RPMI8226 (cell line): ENCODE measurements around the gene SMURF1.
"Not testable (repeated sequence)": the region's sequence is repeated elsewhere in the genome, so short reads cannot be mapped to it uniquely, and the experiment has no call there.

Experiments used
- DNase-seq: peaks from one replicate; pipeline ENCODE4 v3.0.0-alpha.2; 2015

Gene SMURF1

GRCh38 chr7:99120916-99121315 is 23.0 kb downstream of the SMURF1 start:
- no peak for DNase-seq

- no peak for DNase-seq
These were observed 23.4 kb downstream of the SMURF1 start for GRCh38 chr7:99120501-99120900.

GRCh38 chr7:99118077-99118476 is 25.8 kb downstream of the SMURF1 start:
- DNase-seq, result no peak

- DNase-seq, result no peak
These were observed 27.8 kb downstream of the SMURF1 start for GRCh38 chr7:99116144-99116543.

GRCh38 chr7:99115379-99115778 is 28.5 kb downstream of the SMURF1 start:
- DNase-seq, result no peak

- DNase-seq, result no peak
These were observed 30.9 kb downstream of the SMURF1 start for GRCh38 chr7:99112979-99113378.

GRCh38 chr7:99112097-99112496 is 31.8 kb downstream of the SMURF1 start:
- DNase-seq, result no peak

- no peak for DNase-seq
These were observed 32.3 kb downstream of the SMURF1 start for GRCh38 chr7:99111591-99111990.

- DNase-seq, result no peak
These were observed 34.5 kb downstream of the SMURF1 start for GRCh38 chr7:99109108-99110051.

- DNase-seq, result no peak
These were observed 35.3 kb downstream of the SMURF1 start for GRCh38 chr7:99108613-99109012.

- DNase-seq, result no peak
These were observed 37.1 kb downstream of the SMURF1 start for GRCh38 chr7:99106821-99107241.

GRCh38 chr7:99106411-99106810 is 37.5 kb downstream of the SMURF1 start:
- no peak for DNase-seq

GRCh38 chr7:99105756-99106155 is 38.2 kb downstream of the SMURF1 start:
- no peak for DNase-seq

- DNase-seq, result no peak
These were observed 39.3 kb downstream of the SMURF1 start for GRCh38 chr7:99104631-99105030.

GRCh38 chr7:99103836-99104235 is 40.1 kb downstream of the SMURF1 start:
- DNase-seq, result not testable (repeated sequence)

GRCh38 chr7:99102809-99103690 is 40.9 kb downstream of the SMURF1 start:
- no peak for DNase-seq

- no peak for DNase-seq
These were observed 41.5 kb downstream of the SMURF1 start for GRCh38 chr7:99102361-99102760.

GRCh38 chr7:99101516-99101915 is 42.4 kb downstream of the SMURF1 start:
- not testable (repeated sequence) for DNase-seq

- DNase-seq, result no peak
These were observed 44.3 kb downstream of the SMURF1 start for GRCh38 chr7:99099499-99100077.

GRCh38 chr7:99098824-99099498 is 44.9 kb downstream of the SMURF1 start:
- DNase-seq, result no peak

- no peak for DNase-seq
These were observed 45.6 kb downstream of the SMURF1 start for GRCh38 chr7:99098286-99098823.

- no peak for DNase-seq
These were observed 46.2 kb downstream of the SMURF1 start for GRCh38 chr7:99097730-99098129.
